Omental fat pad (tissue), 4 donors: ENCODE measurements around the gene CMC1. TPM values are rescaled to one million over a fixed set of nuclear protein-coding genes. Genes with fewer than 3 reads are reported as not detected.

Source experiments
- ATAC-seq: fragments of 150-250 bp; one replicate; pipeline ENCODE4 v1.9.1; 2016; ENCODE audit warnings: mild to moderate bottlenecking, moderate library complexity; ENCODE audit not compliant: low FRiP score
- DNase-seq: peaks from one replicate; pipeline ENCODE4 v3.0.0-alpha.2; 2019; ENCODE audit warnings: low spot score
- CTCF ChIP-seq, 3 donors: fragments of 450-650 bp; IDR thresholded peaks; one replicate each; pipeline ENCODE4 v1.5.1; 2016 to 2017; ENCODE audit warnings: antibody characterized with exemption in 3 of 3, mild to moderate bottlenecking in 3 of 3, moderate library complexity in 2 of 3
- total RNA-seq, 4 donors: library from RNA; depleted of rRNA; stranded (reverse); fragments of >200 nt; gene quantifications; one replicate each; pipeline ENCODE4 v1.1.0, GENCODE V29; 2016

CMC1 gene
- total RNA-seq, 4 donors from 2014 or later = 6.0 to 15.8 (median 10.1) TPM

- no peak for ATAC-seq
- no peak for TF ChIP-seq CTCF (IDR thresholded peaks at IDR 0.05)
These were observed 15.4 kb upstream of the CMC1 start for GRCh38 chr3:28226020-28226419.

DNA sequence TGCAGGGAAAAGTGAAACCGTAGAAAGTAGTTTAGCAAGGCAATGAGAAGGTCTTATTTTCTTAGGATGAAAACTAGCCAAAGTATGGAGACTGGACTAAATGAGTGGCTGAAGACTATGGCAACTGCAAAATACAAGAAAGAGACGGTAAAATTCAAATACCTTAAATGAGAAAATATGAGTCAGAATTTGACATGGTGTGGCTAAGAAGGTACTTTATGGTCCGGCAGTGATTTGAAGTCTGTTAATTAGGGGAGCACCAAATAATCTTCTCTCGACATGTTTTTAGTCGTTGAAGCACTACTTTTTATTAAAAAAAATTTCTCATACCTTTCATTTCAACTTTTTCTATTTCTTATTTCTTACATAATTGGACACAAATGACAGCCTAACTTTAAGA lies 12.8 kb upstream of the CMC1 start:
- DNase-seq (no peak), ATAC-seq (no peak)
- TF ChIP-seq CTCF (IDR thresholded peaks at IDR 0.05) = no peak

More at GRCh38 chr3:28226020-28226419, 15.4 kb upstream of the CMC1 start:
- DNase-seq = no peak

DNA sequence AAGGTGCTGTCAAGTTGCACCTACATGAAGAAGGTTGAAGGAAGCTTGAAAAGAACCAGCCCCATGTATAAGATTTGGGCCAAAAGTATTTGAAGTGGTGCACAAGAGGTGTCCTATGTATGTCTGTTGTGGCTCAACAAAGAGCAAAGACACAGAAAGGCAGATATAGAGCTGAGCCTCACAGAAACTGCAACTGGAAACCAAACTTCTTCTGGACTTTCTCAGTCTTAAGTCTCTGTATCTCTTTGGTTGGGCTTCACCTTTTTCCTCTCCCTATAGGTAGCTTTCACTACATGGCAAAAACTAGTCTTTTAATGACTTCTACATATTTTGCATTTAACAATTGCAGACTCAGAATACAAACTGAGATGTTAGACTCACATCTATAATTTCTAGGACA lies 8.8 kb upstream of the CMC1 start:
- ATAC-seq (no peak), DNase-seq (no peak)
- no peak for TF ChIP-seq CTCF (IDR thresholded peaks at IDR 0.05)

DNA sequence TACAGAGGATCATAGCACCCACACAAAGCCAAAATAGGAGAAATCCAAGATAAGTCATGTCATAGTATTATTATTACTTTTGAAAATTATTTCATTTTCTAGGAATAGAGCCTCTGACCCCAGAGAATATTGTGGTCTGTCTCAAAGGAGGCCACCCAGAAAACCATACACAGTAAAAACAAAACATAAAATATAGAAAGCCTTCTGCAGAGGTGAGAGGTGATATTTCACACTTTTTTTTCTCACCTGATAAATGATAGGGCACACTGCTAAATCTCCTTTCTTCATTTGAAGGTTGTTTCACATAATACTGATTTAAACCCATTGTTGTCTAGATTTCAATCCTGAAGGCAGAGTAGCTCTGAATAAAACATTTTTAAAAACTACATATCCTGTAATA lies 7.0 kb upstream of the CMC1 start:
- no peak for DNase-seq
- TF ChIP-seq CTCF (IDR thresholded peaks at IDR 0.05) = no peak
- ATAC-seq = no peak

DNA sequence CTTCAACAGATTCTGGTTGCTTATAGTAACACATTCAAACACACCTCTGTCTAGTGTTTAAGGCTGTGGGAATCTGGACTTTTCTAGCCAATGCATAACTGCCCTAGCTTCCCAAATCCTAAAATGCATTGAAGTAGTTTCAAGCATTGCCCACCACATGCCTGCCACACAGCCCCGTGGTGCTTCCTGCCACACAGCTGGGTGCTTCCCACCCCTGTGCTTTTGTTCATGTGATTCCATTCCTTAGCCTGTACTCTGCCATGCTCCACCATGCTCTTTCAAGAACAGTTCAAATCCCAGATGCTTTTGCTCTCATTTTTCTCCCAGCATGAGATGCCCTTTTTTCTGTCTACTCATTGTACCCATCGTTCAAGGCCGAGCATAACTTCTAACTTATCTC lies 2.3 kb upstream of the CMC1 start:
- DNase-seq = no peak
- no peak for TF ChIP-seq CTCF (IDR thresholded peaks at IDR 0.05)
- ATAC-seq = no peak

- ATAC-seq (no peak), DNase-seq (no peak)
- TF ChIP-seq CTCF (IDR thresholded peaks at IDR 0.05) = no peak
These were observed 978 bp upstream of the CMC1 start for GRCh38 chr3:28240441-28240840.

GRCh38 chr3:28242519-28242918 lies 1.1 kb downstream of the CMC1 start:
- no peak for TF ChIP-seq CTCF (IDR thresholded peaks at IDR 0.05)
- ATAC-seq (no peak), DNase-seq (no peak)
